Keratinocyte (primary cell): ENCODE data around the gene TTPAL. TPM values are rescaled to one million over a fixed set of nuclear protein-coding genes. Genes with fewer than 3 reads are reported as not detected.

ENCODE experiments used
- DNase-seq: peaks from one replicate; pipeline ENCODE4 v3.0.0-alpha.2; 2011; ENCODE audit warnings: low read depth, missing footprints, low spot score
- FAIRE-seq: peaks from 2 replicates; lab custom pipeline; 2011; peaks lifted over from hg19 to GRCh38; lab: Jason Lieb, UNC
- H2AFZ ChIP-seq: 2 replicates; pipeline ENCODE4 v1.6.0; 2012; ENCODE audit warnings: low read length, control low read depth, inconsistent platforms; ENCODE audit not compliant: control insufficient read depth
- H3K27ac ChIP-seq: 2 replicates; pipeline ENCODE4 v1.5.1; 2011; ENCODE audit warnings: low read length; ENCODE audit not compliant: control insufficient read depth, insufficient read depth
- H3K27me3 ChIP-seq: 3 replicates; pipeline ENCODE4 v1.6.0; 2011; ENCODE audit warnings: low read length; ENCODE audit not compliant: control insufficient read depth, insufficient read depth; ENCODE audit errors: extremely low read depth
- H3K36me3 ChIP-seq, 2 experiments: 2 replicates in 1 of 2; 3 replicates in 1 of 2; pipeline ENCODE4 v1.5.1; 2011; ENCODE audit warnings: low read length in 2 of 2, mild to moderate bottlenecking in 1 of 2; ENCODE audit not compliant: control insufficient read depth in 2 of 2, insufficient read depth in 2 of 2; ENCODE audit errors: extremely low read depth in 1 of 2
- H3K4me1 ChIP-seq: 3 replicates; pipeline ENCODE4 v1.5.1; 2011; ENCODE audit warnings: low read length; ENCODE audit not compliant: control insufficient read depth, insufficient read depth; ENCODE audit errors: extremely low read depth
- H3K4me2 ChIP-seq: 3 replicates; pipeline ENCODE4 v1.6.0; 2011; ENCODE audit warnings: low read depth, low read length; ENCODE audit not compliant: control insufficient read depth, insufficient read depth; ENCODE audit errors: extremely low read depth
- H3K4me3 ChIP-seq, 3 experiments: fragments of 200-600 bp in 1 of 3; sonication (generic) in 1 of 3; 2 replicates in 2 of 3; 3 replicates in 1 of 3; pipeline ENCODE4 v1.5.1; 2011 to 2016; ENCODE audit warnings: low read length in 3 of 3, mild to moderate bottlenecking in 3 of 3, control low read depth in 2 of 3, inconsistent platforms in 1 of 3, low read depth in 1 of 3, mixed read lengths in 1 of 3, mixed run types in 1 of 3, moderate library complexity in 1 of 3; ENCODE audit not compliant: control insufficient read depth in 2 of 3, insufficient read depth in 2 of 3; ENCODE audit errors: extremely low read depth in 1 of 3
- H3K79me2 ChIP-seq: 2 replicates; pipeline ENCODE4 v1.6.0; 2012; ENCODE audit warnings: low read length; ENCODE audit not compliant: control insufficient read depth, insufficient read depth
- H3K9ac ChIP-seq: 3 replicates; pipeline ENCODE4 v1.6.0; 2011; ENCODE audit warnings: low read length; ENCODE audit not compliant: control insufficient read depth, insufficient read depth; ENCODE audit errors: extremely low read depth
- H3K9me1 ChIP-seq: 3 replicates; pipeline ENCODE4 v1.6.0; 2011; ENCODE audit warnings: low read length; ENCODE audit not compliant: control insufficient read depth, insufficient read depth; ENCODE audit errors: extremely low read depth
- H3K9me3 ChIP-seq: 2 replicates; pipeline ENCODE4 v1.5.1; 2012; ENCODE audit warnings: low read depth, low read length; ENCODE audit not compliant: control insufficient read depth
- H4K20me1 ChIP-seq: 3 replicates; pipeline ENCODE4 v1.6.0; 2011; ENCODE audit warnings: low read length; ENCODE audit not compliant: control insufficient read depth, insufficient read depth; ENCODE audit errors: extremely low read depth
- EZH2 ChIP-seq: IDR thresholded peaks from one replicate; pipeline ENCODE4 v1.6.1; 2012; ENCODE audit warnings: inconsistent platforms, mild to moderate bottlenecking, low read length, moderate library complexity
- dilution Hi-C: fragments of 300-500 bp; cut with MboI; formaldehyde crosslinking; loops from one replicate; pipeline ENCODE4 v1.7.0; 2020; ENCODE audit warnings: low sequenced_read_pairs; ENCODE audit not compliant: extremely low pct_ligation_motif_present
- polyA plus RNA-seq, 5 experiments: library from polyadenylated mRNA; depleted of rRNA in 3 of 5; stranded (reverse) in 3 of 5; stranded (forward) in 1 of 5; unstranded in 1 of 5; fragments of >200 nt; gene quantifications; 1 replicate in 1 of 5; 2 replicates in 3 of 5; 3 replicates in 1 of 5; pipeline versions ENCODE4 v1.2.1 to v1.2.3, GENCODE V29; 2011 to 2012; ENCODE audit warnings: missing spikeins in 2 of 5, low read depth in 1 of 5, low replicate concordance in 1 of 5
- TF ChIP-seq, protein P1 (sequence below), 3 experiments: IDR thresholded peaks in 1 of 3; conservative IDR thresholded peaks in 1 of 3; optimal IDR thresholded peaks in 1 of 3; 2 replicates in 2 of 3; 3 replicates in 1 of 3; pipeline versions ENCODE3 to v1.5.1; 2011; ENCODE audit warnings: low read length in 3 of 3, mild to moderate bottlenecking in 3 of 3, moderate library complexity in 2 of 3, control low read depth in 1 of 3, inconsistent platforms in 1 of 3; ENCODE audit not compliant: insufficient read depth in 2 of 3; ENCODE audit errors: extremely low read depth in 1 of 3

TTPAL gene
- polyA plus RNA-seq, 1 donor (not counting 4 experiments of a cell fraction or from before 2014, with no cell fraction given): 20.0 TPM

- no peaks in the 10 kb centered on the region for H3K27me3 ChIP-seq
- H4K20me1 ChIP-seq: peaks cover 11% of the 10 kb centered on the region
- DNase-seq: no peak
- FAIRE-seq: no peak
- H3K79me2 ChIP-seq: peaks cover 82% of the 10 kb centered on the region
- H3K36me3 ChIP-seq: peaks cover 0 to 2% of the 10 kb centered on the region in 2 experiments
- no peak overlapping the region for H2AFZ ChIP-seq
- peaks cover 5% of the 10 kb centered on the region for H3K9me1 ChIP-seq
- dilution Hi-C loops: no loop called here
- H3K4me3 ChIP-seq: no peak overlapping the region
- H3K27ac ChIP-seq: no peak overlapping the region
- no peaks in the 10 kb centered on the region for H3K9me3 ChIP-seq
- H3K9ac ChIP-seq: no peak overlapping the region
- TF ChIP-seq EZH2: no peak
- TF ChIP-seq, protein P1, sequence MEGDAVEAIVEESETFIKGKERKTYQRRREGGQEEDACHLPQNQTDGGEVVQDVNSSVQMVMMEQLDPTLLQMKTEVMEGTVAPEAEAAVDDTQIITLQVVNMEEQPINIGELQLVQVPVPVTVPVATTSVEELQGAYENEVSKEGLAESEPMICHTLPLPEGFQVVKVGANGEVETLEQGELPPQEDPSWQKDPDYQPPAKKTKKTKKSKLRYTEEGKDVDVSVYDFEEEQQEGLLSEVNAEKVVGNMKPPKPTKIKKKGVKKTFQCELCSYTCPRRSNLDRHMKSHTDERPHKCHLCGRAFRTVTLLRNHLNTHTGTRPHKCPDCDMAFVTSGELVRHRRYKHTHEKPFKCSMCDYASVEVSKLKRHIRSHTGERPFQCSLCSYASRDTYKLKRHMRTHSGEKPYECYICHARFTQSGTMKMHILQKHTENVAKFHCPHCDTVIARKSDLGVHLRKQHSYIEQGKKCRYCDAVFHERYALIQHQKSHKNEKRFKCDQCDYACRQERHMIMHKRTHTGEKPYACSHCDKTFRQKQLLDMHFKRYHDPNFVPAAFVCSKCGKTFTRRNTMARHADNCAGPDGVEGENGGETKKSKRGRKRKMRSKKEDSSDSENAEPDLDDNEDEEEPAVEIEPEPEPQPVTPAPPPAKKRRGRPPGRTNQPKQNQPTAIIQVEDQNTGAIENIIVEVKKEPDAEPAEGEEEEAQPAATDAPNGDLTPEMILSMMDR (optimal IDR thresholded peaks at IDR 0.05 in 1 of 3, IDR thresholded peaks at IDR 0.05 in 1 of 3, conservative IDR thresholded peaks at IDR 0.05 in 1 of 3; ENCODE audit: extremely low read depth in 1 of 3, insufficient read depth in 2 of 3, low read length in 3 of 3): no peak
- H3K4me1 ChIP-seq: peaks cover 10% of the 10 kb centered on the region
- H3K4me2 ChIP-seq: no peak overlapping the region
Measured at GRCh38 chr20:44516491-44516890, 40.8 kb downstream of the TTPAL start.

DNA sequence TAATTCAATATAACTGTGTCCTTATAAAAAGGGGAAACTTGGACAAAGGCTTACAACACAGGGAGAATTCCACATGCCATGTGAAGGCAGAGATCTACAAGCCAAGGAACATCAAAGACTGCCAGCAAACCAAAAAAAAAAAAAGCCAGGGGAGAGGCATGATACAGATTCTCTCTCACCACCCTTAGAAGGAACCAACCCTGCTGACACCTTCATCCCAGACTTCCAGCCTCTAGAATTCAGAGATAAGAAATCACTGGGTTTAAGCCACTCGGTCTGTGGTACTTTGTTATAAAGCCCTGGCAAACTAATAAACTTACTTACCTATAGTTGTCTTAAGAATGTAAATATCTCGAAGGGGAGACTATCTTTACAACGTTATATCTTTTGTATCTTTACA is 41.8 kb downstream of the TTPAL start:
- Histone ChIP-seq H3K9ac (no peak overlapping the region), H3K27me3 (no peaks in the 10 kb centered on the region), H3K9me1 (peaks cover 5% of the 10 kb centered on the region), H4K20me1 (peaks cover 11% of the 10 kb centered on the region), H3K4me2 (no peak overlapping the region), H3K4me3 (no peak overlapping the region), H3K79me2 (peaks cover 86% of the 10 kb centered on the region), H2AFZ (no peak overlapping the region), H3K27ac (no peak overlapping the region), H3K4me1 (peaks cover 15% of the 10 kb centered on the region), H3K9me3 (no peaks in the 10 kb centered on the region), H3K36me3 (peaks cover 0 to 2% of the 10 kb centered on the region in 2 experiments)
- TF ChIP-seq, protein P1 (optimal IDR thresholded peaks at IDR 0.05 in 1 of 3, IDR thresholded peaks at IDR 0.05 in 1 of 3, conservative IDR thresholded peaks at IDR 0.05 in 1 of 3; ENCODE audit: extremely low read depth in 1 of 3, insufficient read depth in 2 of 3, low read length in 3 of 3): no peak
- TF ChIP-seq EZH2: no peak
- DNase-seq: no peak
- no peak for FAIRE-seq
- dilution Hi-C loops: no loop called here
